SU-DHL-6 (cell line): ENCODE results near the gene OIP5.

ENCODE experiments used
- EZH2phosphoT487 ChIP-seq: fragments of 200-600 bp; sonication (generic), shearing (Covaris generic); conservative IDR thresholded peaks from 2 replicates; pipeline ENCODE4 v1.6.1; 2018; ENCODE audit warnings: mild to moderate bottlenecking, antibody characterized with exemption, low read length, moderate library complexity, mixed read lengths
- TF ChIP-seq, protein P1 (sequence below): fragments of 200-600 bp; sonication (generic); IDR thresholded peaks from one replicate; pipeline ENCODE4 v1.5.1; 2017; ENCODE audit warnings: antibody characterized with exemption, mild to moderate bottlenecking, low read length, moderate library complexity; ENCODE audit not compliant: insufficient read depth, poor library complexity, severe bottlenecking

DNA sequence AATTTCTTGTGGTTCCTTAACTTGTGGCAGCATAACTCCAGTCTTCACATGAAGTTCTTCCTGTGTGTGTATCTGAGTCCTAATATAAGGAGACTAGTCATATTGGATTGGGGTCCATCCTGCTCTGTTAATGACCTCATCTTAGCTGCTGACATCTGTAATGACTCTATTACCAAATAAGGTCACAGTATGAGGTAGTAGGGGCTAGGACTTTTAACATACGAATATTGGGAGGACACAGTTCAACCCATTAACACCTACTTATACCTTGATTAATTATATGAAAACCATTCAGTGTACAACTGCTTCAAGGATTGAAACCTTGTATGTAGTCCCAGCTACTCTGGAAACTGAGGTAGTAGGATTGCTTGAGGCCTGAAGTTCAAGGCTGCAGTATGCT lies 43.9 kb downstream of the OIP5 start:
- TF ChIP-seq, protein P1, sequence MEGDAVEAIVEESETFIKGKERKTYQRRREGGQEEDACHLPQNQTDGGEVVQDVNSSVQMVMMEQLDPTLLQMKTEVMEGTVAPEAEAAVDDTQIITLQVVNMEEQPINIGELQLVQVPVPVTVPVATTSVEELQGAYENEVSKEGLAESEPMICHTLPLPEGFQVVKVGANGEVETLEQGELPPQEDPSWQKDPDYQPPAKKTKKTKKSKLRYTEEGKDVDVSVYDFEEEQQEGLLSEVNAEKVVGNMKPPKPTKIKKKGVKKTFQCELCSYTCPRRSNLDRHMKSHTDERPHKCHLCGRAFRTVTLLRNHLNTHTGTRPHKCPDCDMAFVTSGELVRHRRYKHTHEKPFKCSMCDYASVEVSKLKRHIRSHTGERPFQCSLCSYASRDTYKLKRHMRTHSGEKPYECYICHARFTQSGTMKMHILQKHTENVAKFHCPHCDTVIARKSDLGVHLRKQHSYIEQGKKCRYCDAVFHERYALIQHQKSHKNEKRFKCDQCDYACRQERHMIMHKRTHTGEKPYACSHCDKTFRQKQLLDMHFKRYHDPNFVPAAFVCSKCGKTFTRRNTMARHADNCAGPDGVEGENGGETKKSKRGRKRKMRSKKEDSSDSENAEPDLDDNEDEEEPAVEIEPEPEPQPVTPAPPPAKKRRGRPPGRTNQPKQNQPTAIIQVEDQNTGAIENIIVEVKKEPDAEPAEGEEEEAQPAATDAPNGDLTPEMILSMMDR, result no peak
- TF ChIP-seq EZH2phosphoT487, result no peak
